ENCODE results near the gene PIEZO1. TPM values are rescaled to one million over a fixed set of nuclear protein-coding genes. Genes with fewer than 3 reads are reported as not detected.

Gene PIEZO1
- total RNA-seq, 1 experiment from 2014 or later, result 86.8 TPM

DNA sequence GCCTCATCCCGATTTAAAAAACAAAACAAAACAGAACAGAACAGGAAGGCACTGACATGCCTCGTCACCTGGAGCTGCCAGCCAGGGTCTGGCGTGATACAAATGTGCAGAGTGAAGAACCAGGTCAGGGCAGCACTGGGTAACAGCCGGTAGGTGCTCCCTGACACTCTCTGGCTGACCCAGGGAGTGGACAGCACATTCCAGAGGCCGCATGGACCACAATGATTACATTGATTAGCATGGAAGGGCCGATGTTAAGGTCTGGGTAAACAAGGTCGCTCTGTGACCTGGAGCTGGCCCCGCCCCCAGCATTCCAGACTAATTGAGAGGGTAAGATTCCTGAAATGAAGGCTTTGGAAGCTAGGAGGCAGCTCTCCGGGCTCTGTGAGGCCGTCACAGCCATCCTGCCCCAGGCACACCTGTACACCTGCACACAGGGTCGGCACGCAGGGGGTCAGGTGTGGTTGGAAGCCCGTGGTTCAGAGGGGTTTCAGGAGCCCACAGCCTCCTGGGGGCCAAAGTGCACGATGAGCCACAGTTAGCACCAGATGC is 21.4 kb downstream of the PIEZO1 start:
- H3K36me3 ChIP-seq (replicated peaks; ENCODE audit: control insufficient read depth, insufficient read depth, low read length), result no peaks in the 10 kb centered on the region
- peak; percentile 94 for DNase-seq
- H3K27me3 ChIP-seq (ENCODE audit: control insufficient read depth, insufficient read depth, low read length), result no peaks in the 10 kb centered on the region
- no peak overlapping the region for H3K4me3 ChIP-seq (ENCODE audit: insufficient read depth, low read depth, low read length)

DNA sequence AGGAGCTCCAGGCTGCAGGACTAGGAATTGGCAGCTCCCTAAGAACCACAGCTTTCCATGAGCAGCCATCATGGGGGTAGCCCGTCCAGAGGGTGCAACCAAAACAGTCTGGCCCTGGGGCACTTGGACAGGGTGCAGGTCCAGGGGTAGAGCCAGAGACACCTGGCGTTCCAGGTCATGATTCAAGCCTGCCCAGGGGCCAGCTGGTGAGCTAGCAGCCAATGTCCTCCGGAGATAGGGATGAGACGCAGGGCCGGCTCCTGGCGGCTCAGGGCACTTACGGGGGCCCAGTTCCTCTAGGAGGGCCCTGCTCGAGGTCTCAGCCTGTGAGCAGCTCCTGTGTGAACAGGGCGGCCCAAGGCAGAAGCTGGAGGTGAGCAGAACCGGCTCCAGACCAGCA is 22.1 kb downstream of the PIEZO1 start:
- H3K27me3 ChIP-seq (ENCODE audit: control insufficient read depth, insufficient read depth, low read length), result no peaks in the 10 kb centered on the region
- no peak overlapping the region for H3K4me3 ChIP-seq (ENCODE audit: insufficient read depth, low read depth, low read length)
- H3K36me3 ChIP-seq (replicated peaks; ENCODE audit: control insufficient read depth, insufficient read depth, low read length), result no peaks in the 10 kb centered on the region
- no peak for DNase-seq

DNA sequence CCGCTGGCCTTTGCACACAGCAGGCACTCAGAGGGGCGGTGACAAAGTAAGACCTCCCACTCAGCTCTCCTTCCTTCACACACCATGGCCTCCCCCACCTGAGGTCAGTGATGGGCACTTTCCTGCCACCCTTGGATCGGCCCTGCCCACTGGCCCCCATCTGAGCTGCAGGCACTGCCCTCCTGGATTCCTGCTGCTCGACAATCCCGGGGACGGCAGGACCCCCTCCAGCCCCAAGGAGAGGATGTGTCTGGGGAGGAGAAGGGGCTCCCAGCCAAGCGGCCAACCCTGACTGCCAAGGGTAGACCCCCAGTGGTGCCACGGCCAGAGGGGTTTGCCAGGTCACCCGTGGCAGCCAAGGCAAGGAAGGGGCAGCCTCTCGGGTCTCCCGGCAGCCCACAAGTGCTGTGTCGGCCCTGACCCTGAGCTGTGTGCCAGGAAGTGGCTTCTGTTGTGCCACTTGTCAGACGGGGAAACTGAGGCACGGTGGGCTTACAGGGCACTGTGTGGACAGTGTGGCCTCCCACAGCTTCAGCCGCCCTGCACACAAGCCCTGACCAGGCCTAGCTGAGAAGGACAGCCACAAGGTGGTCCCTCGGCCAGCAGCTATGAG is 22.7 kb downstream of the PIEZO1 start:
- H3K36me3 ChIP-seq (replicated peaks; ENCODE audit: control insufficient read depth, insufficient read depth, low read length), result no peaks in the 10 kb centered on the region
- no peak for DNase-seq
- H3K4me3 ChIP-seq (ENCODE audit: insufficient read depth, low read depth, low read length), result no peak overlapping the region
- no peaks in the 10 kb centered on the region for H3K27me3 ChIP-seq (ENCODE audit: control insufficient read depth, insufficient read depth, low read length)

DNA sequence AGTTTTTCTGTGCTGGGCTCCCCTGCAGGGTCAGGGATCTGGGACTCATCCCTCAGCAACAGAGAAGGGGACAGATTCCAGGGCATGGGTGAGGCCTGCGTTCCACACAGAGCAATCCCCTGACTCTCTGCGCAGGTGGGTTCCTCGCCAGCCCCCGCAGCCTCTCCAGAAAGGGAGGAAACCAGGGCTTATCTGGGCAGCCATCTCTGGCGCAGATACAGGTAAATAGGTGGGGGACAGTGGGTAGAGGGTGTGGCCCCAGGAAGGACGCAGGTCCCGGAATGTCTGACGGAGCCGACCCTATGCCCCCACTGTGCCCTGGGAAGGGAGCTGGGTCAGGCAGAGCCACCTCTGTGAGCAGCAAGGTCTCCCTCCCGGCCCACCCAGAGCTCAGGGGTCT is 23.2 kb downstream of the PIEZO1 start:
- no peak for DNase-seq
- Histone ChIP-seq H3K36me3 (replicated peaks; ENCODE audit: control insufficient read depth, insufficient read depth, low read length) (no peaks in the 10 kb centered on the region), H3K4me3 (ENCODE audit: insufficient read depth, low read depth, low read length) (no peak overlapping the region), H3K27me3 (ENCODE audit: control insufficient read depth, insufficient read depth, low read length) (no peaks in the 10 kb centered on the region)

DNA sequence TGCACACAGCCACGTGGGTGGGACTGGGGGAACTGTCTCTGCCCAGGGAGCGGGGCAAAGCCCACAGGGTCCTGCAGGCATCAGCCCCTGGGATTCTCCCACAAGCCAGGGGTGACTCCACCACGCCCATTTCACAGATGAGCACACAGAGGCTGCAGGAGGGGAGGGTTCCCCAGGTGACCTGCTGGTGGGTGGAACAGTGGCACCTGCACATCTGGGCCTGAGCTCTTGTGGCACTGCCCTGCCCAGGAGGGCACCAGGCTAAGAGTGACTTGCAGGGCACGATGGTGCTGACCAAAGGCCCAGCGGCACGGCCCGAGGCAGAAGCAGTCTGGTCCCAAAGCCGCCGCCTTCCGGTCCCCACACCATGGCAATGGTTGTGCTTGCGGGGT is 23.9 kb downstream of the PIEZO1 start:
- Histone ChIP-seq H3K36me3 (replicated peaks; ENCODE audit: control insufficient read depth, insufficient read depth, low read length) (no peaks in the 10 kb centered on the region), H3K27me3 (ENCODE audit: control insufficient read depth, insufficient read depth, low read length) (no peaks in the 10 kb centered on the region), H3K4me3 (ENCODE audit: insufficient read depth, low read depth, low read length) (no peak overlapping the region)
- DNase-seq, result no peak

DNA sequence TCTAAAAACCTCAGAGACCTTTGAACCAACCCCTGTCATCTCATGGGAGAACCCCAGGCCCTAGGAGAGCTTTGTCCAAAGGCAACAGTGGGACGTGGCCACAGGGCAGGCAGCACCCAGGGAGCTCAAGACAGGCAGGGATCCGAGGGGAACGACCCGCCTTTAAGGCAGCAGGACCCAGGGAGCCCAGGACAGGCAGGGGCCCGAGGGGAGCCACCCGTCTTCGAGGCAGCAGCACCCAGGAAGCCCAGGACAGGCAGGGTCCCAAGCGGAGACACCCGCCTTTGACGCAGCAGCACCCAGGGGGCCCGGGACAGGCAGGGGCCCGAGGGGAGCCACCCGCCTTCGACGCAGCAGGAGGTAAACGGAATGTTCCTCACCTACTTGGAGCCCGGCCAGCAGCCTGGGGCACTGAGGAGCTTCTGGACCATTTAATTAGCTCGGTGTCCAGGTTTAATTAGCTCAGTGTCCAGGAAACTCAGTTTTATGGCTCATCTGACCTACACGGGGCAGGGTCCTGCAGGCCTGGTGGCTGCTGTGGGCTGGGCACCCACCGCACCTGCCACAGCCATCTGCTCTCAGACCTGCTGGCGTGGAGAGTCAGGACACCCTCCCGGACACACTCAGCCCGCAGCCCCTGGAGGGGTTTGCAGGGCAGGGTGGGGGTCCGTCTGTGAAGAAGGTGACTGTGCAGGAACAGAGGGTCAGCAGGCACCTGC is 24.4 kb downstream of the PIEZO1 start:
- H3K4me3 ChIP-seq (ENCODE audit: insufficient read depth, low read depth, low read length), result no peak overlapping the region
- no peak for DNase-seq
- H3K36me3 ChIP-seq (replicated peaks; ENCODE audit: control insufficient read depth, insufficient read depth, low read length), result no peaks in the 10 kb centered on the region
- H3K27me3 ChIP-seq (ENCODE audit: control insufficient read depth, insufficient read depth, low read length), result no peaks in the 10 kb centered on the region

DNA sequence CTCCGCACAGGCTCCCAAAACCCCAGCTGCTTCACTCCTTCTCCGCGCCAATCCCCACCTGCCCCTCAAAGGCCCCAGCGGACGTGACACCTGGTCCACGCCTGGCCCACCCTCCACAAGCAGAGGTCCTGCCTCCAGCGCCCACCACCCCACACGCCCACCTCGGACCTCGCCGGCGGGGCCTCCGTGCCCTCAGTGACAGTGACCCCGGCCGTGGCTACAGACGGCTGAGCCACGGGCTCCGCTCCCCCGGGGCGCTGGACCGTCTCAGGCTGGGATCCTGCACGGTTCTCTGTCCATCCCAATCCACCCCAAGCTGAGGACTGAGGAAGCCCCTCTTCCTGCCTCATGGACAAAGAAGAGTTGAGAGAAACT is 25.1 kb downstream of the PIEZO1 start:
- DNase-seq, result no peak
- no peaks in the 10 kb centered on the region for H3K36me3 ChIP-seq (replicated peaks; ENCODE audit: control insufficient read depth, insufficient read depth, low read length)
- H3K27me3 ChIP-seq (ENCODE audit: control insufficient read depth, insufficient read depth, low read length), result no peaks in the 10 kb centered on the region
- no peak overlapping the region for H3K4me3 ChIP-seq (ENCODE audit: insufficient read depth, low read depth, low read length)

DNA sequence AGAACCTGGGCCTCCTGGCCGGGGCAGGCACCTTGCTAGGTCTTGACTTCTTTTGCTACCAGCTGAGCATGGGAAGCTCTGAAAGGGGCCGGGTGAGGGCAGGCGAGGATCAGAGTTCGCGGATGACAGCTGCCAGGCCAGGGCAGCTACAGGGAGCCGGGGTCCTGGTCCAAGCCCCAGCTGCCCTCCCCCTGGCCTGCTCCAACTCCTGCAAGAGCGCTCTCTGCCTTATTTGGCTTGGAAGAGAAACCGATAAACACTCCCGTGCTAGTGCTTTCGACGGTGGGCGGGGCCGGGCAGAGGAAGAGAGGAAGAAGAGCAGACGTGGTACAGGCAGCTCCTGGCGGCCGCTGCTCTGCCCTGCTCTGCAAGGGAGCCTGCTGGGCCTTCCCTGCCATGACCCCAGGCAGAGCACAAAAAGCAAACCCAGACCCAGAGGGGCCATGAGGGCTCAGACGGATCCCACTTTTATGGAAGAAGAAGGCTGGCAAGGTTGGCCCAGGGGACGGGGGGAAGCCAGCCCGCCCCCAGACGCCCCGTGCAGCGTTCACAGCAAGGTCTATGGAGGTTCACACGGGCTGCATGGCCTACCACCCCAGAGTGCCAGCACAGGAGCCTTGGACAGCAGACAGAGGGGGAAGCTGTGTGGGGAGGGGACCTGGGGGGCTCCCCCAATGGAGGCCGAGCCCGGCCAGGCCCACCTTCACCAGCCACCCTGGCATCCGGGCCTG is 25.6 kb downstream of the PIEZO1 start:
- Histone ChIP-seq H3K27me3 (ENCODE audit: control insufficient read depth, insufficient read depth, low read length) (no peaks in the 10 kb centered on the region), H3K36me3 (replicated peaks; ENCODE audit: control insufficient read depth, insufficient read depth, low read length) (no peaks in the 10 kb centered on the region), H3K4me3 (ENCODE audit: insufficient read depth, low read depth, low read length) (no peak overlapping the region)
- peak; percentile 94 for DNase-seq

DNA sequence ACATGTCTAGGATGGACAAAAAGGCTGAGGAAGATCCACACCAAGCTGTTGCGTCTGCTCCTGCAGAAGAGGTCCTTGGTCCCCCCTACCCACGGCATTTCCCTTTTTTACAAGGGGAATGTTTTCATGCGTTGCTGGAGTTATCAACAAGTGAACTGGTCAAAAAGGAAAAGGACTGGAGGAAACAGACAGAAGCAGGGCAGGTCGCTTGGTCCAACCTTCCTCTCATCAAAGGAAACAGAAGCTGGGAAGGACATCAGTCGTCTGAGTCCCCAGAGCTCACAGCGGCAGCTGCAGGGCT is 26.1 kb downstream of the PIEZO1 start:
- no peak for DNase-seq
- no peak overlapping the region for H3K4me3 ChIP-seq (ENCODE audit: insufficient read depth, low read depth, low read length)
- H3K27me3 ChIP-seq (ENCODE audit: control insufficient read depth, insufficient read depth, low read length), result no peaks in the 10 kb centered on the region
- no peaks in the 10 kb centered on the region for H3K36me3 ChIP-seq (replicated peaks; ENCODE audit: control insufficient read depth, insufficient read depth, low read length)

DNA sequence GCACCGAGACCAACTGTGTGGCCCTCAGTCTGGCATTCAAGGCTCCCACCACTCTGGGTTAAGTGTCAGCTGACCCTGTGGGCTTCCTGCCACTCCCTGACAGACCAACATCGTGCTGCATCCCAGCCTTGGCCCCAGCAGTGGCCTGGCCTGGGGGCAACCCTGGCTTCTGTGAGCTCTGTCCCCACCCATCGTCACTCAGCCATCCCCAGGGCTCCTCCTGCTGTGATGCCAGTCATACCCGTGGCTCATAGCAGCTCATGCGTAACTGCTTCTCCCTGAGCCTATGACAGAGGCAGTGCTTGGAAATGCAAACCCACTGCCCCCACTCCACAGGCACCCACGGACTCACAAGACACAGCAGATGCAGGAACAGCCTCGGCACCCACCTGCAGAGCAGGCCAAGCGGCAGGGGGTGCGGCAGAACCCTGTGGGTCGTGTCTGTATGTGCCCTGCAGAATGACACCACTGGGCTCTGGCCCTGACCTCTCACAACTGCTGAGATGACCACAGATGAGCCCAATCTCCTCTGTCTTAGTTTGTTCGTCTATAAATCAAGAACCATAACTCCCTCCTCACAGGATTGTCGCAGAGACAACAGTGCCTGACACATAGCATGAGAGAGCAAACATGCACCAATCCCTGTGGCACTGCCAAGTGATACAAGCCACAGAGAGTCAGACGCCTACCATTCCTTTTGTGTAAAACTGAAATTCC is 26.6 kb downstream of the PIEZO1 start:
- DNase-seq, result no peak
- no peaks in the 10 kb centered on the region for H3K27me3 ChIP-seq (ENCODE audit: control insufficient read depth, insufficient read depth, low read length)
- H3K4me3 ChIP-seq (ENCODE audit: insufficient read depth, low read depth, low read length), result no peak overlapping the region
- H3K36me3 ChIP-seq (replicated peaks; ENCODE audit: control insufficient read depth, insufficient read depth, low read length), result no peaks in the 10 kb centered on the region

DNA sequence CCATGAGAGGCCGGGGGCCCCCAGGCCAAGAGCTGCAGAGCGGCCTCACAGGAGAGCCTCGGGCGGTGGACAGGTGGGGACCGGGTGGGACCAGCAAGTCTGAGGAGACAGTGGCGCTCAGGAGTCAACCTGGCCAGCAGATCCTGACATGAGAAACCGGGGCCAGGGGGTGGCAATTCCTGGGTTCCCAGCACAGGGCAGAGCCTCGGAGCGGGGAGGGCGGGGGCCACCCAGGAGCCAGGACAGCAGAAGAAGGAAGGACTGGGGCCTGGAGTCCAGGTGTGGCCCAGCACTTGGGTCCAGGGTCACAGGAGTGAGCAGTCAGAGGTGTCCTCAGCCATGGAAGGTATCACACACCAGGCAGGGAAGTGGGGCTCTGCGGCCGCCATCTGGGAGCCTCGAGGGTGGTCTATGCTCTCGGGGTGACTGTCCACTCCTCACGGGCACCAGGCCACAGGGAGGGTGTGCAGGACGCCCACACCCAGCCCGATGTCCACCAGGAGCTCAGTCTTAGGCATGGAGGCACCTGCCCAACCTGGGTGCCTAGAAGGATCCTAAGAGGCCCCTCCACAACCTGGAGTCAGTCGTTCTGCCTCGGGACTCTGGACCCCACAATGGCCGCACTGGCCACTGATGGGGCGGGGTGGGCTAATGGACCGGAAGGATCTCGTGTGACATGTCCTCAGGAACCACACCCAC is 29.1 kb downstream of the PIEZO1 start:
- DNase-seq, result no peak
- Histone ChIP-seq H3K27me3 (ENCODE audit: control insufficient read depth, insufficient read depth, low read length) (no peaks in the 10 kb centered on the region), H3K4me3 (ENCODE audit: insufficient read depth, low read depth, low read length) (no peak overlapping the region), H3K36me3 (replicated peaks; ENCODE audit: control insufficient read depth, insufficient read depth, low read length) (no peaks in the 10 kb centered on the region)

DNA sequence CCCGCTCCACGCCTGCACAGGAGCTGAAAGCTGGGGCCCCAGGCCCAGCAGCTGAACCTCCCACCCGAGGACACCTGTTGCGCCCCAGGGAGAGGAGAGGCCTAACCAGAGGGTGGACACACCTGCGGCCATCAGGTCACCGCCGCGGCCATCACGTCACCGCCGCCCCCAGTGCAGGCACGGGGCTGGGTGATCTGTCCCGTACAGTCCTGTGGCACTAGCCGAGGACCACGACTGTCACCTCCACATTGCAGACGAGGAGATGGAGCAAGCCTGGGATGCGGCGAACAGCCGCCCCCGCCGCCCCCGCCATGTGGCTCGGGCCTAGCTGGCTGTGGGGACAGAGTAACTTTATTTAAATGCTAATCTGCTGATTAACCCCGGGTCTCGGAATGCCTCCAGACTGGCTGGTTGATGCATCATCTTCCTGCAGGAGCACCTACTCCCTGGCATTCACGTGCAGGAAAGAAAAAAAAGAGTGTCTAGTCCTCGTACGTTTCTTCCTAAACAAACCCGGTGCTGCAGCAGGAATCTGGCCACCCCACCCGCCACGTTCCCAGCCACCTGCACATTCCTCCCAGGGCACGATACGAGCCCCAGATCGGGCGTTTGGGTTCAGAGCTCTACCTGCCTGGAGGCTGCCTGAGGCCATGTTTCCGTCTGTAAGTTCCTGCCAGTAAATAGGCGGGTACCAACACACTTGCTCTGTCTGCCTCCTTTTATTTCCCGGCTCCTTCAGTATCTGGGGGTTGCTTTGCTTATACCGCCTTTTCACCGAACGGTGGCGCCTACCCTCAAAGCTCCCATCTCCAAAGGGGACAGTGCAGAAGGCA is 29.9 kb downstream of the PIEZO1 start:
- H3K36me3 ChIP-seq (replicated peaks; ENCODE audit: control insufficient read depth, insufficient read depth, low read length), result no peaks in the 10 kb centered on the region
- no peaks in the 10 kb centered on the region for H3K27me3 ChIP-seq (ENCODE audit: control insufficient read depth, insufficient read depth, low read length)
- no peak overlapping the region for H3K4me3 ChIP-seq (ENCODE audit: insufficient read depth, low read depth, low read length)
- peak; percentile 91 for DNase-seq

DNA sequence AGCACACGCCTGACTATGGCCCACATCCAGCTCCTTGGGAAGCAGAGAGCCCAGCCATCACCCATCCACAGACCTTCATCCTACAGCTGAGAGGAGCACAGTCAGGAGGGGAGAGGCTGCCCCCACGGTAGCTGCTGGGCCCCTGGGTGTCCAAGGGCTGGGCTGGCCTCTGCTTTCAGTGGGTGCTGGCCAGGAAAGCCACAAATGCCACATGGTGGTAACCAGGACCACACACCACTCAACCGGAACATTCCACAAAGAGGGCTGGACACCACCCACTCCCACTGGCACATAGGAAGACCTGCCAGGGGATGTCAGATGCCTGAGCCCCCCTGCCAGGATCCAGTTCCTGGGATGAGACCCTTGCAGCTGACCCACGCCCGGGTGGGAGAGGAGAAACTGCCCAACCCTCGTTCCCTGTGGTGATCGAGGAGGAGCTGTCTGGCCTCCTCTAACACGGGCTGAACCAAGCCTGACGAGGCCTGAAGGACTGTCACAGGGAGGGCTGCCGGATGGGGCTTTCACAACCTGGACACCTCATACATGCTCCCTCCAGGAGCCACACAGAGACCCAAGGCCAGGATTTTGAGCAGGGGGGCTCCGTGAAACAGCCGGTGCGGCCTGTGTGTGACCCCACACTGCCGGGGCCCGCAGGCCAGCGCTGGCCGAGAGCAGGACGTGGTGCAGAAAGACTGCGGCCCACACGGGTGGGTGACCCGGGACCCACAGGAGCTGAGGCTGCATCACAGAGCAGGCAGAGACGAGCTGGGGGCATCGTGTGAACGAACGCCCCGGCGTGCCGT is 30.7 kb downstream of the PIEZO1 start:
- Histone ChIP-seq H3K4me3 (ENCODE audit: insufficient read depth, low read depth, low read length) (no peak overlapping the region), H3K27me3 (ENCODE audit: control insufficient read depth, insufficient read depth, low read length) (no peaks in the 10 kb centered on the region), H3K36me3 (replicated peaks; ENCODE audit: control insufficient read depth, insufficient read depth, low read length) (no peaks in the 10 kb centered on the region)
- no peak for DNase-seq

Data from H7 (cell line).